Non-pigmented ciliary epithelial cell (primary cell): ENCODE measurements around the gene UBE2QL1.
"Not testable (repeated sequence)": the region's sequence is repeated elsewhere in the genome, so short reads cannot be mapped to it uniquely, and the experiment has no call there.

Source experiments
- DNase-seq: peaks from one replicate; pipeline ENCODE4 v3.0.0-alpha.2; 2010; ENCODE audit warnings: low read depth

UBE2QL1 gene

DNA sequence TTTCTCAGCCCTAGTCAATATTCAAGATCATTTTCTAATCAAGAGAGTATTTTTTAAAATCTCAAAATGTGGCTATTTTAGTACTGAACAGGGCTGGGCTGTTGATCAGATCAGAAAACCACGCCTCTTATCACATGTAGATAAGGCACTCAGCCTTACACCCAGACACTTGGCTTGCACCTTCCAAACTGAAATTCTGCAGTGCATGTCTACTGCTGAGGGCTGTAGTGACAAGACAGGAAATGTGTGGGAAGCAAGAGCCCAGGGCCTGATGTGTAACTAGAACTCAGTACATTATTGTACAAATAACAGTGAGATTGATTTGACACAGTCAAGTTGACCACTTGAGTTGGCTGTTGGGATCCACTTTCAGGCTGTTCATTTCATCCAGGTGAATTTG is 48.6 kb downstream of the UBE2QL1 start:
- DNase-seq = no peak

DNA sequence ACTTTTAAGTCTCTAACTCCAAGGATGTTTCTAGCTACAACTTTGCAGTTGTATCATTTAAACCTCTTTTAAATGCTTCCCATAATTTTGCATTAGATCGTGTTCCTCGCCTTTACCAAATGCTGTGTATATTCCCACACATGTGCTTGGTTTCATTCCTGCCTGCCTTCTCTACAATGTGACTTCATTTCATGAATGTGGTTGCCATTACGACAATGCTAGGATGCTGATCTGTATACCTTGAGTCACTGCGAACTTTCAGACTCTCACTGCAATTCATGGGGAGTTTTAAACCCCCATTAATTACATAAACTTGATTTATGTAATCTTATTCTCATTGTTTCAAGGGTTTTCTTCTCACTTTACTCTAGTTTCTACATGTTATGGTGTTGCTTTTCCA is 50.3 kb downstream of the UBE2QL1 start:
- DNase-seq = no peak

DNA sequence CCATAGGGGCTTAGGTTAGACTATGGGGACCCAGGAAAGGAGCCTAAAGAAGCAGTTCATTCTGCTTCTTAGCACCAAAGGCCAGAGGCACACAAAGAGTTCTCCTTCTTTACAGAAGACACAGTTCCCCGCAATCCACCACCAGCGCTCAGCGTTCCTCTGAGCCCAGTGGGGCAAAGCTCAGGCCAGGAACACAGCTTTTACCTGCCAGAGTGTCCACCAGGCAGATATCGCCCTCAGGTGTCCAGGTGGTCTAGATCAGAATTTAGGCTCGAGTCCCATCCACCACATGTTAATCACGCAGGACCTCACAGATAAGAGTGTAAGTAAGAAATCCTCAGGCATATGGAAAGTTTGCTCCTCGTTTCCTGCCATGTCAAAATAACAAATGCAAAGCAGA is 53.0 kb downstream of the UBE2QL1 start:
- DNase-seq = no peak

DNA sequence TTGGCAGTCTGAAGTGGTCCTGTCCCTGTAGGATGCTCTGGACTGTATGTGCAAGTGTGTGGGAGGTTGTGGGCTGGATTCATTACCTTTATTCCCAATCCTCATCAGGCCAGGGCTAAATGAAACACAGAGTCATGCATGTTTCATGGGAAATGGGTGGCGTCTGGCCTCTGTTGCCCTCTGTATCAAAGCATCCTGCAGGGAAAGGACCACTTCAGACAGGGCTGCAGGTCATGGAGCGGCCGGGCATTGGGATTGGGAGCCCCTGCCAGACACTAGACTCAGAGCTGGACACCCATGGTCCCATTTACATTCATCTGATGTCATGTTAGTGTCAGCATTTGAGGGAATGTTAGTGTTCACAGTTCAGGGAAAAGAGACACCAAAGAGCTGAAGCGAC is 53.8 kb downstream of the UBE2QL1 start:
- DNase-seq = no peak

DNA sequence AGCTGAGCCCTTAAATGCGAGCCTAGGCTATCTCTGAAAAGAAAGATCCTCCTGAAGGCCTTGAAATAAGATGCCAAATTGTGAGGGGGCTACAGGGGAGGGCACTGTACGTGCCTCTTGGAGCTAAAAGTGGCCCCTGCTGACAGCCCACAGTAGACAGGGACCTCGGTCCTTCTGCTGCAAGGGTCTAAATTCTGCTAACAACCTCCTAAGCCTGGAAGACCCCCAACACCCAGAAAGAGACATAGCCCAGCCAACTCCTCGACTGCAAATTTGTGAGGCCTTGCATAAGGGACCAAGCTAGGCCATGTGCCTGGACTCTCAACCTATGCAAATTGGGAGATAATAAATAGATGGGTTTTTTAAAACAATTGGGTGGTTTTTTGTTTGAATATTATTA is 54.7 kb downstream of the UBE2QL1 start:
- DNase-seq = no peak

DNA sequence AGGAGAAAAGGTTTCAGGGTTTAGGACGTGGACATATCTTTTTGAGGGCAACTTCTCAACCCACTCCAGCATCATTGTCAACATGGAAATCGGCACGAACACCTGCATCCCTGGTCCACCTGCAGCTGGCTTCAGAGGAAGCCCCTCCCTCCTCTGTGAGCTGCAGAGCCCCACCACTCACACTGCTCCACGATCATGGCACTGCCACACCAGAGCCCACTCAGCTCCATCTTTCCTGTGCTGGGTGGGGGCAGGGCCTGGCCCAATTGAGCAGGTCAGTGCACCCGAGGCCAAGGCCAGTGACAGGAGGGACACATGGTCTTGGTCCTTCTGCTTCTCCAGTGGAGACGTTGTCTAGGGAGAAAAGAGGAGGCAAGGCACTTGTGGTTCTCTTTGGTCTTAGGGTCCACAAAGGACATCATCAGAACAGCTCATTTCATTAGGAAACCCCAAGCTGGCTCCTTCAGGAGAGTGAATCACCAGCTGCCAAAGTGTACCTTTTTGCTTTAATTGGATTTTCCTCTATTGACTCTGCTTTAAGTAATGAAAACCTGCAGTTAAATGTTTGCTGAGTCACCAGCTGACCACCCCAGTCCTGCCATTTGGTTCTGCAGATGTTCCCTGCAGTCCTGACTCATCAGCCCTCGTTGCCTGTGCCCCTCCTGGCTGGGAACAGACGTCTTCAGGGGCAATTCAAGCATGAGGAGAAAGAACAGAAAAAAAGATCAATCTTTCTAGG is 56.2 kb downstream of the UBE2QL1 start:
- no peak for DNase-seq

DNA sequence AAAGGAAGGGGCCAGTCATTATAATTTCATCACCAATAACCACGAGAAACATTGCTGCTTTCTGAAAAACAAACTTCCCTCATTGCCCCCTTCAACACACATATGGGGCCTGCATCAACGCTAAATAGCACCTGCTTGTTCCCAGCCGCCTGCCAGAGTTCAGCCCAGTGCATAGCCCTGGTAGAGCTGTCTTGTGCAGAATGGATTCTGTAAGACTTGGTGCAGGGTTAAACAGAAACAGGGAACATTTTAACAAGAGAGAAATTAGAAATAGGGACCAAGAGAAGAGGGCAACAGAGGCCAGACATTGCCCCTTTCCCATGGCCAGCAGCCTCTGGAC is 56.7 kb downstream of the UBE2QL1 start:
- no peak for DNase-seq

DNA sequence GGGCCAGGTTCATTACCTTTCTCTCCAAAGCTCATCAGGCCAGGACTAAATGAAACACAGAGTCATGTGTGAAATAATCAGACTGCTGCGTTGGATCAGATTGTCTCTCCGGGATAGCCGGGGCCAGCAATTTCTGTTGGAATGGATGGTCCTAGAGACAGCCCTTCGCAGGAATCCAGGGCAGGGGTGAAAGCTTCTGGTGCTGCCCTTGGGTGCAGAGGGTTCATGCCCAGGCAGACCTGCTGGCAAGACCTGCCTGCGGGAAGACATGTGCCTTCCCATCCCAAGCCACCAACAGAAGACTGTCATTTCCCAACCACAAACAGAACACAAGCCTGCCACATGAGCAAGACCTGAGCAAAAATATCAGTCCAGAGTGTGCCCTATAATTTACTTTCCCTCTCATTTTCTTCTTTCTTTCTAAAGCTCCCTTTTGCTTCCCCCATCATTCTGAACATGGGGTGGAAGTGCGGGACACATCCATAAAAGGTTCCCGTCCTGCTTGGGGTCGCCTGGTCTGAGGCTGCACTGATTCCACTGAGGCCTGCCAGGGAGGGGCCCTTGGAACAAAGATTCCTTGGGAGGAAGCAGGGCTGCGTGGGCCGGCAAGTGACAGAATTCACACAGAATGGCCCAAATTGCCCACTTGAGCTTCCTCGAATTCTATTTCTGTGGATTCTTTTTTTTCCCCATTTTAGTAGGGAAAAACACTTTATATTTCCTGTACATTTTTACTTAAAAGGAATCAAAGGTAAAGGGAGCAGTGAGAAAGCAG is 57.3 kb downstream of the UBE2QL1 start:
- no peak for DNase-seq

DNA sequence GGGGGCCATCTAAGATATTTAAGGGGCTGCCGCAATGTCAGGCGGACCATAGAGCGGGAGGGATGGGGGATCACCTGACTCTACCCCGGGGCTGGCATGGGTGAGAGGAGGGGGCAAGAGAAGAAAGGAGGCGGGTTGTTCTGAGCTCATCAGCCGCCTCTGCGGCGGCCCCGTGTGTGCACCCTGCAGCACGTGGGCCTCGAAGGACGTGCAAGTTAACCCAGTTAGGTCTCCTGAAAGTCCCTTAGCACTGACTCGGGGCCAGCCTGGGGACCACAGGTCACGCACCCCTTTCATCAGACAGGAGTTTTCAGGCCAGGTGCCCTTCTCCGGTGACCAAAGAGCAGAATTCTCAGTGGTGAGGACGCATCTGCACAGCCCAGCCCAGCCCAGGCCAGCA is 58.0 kb downstream of the UBE2QL1 start:
- DNase-seq = no peak

DNA sequence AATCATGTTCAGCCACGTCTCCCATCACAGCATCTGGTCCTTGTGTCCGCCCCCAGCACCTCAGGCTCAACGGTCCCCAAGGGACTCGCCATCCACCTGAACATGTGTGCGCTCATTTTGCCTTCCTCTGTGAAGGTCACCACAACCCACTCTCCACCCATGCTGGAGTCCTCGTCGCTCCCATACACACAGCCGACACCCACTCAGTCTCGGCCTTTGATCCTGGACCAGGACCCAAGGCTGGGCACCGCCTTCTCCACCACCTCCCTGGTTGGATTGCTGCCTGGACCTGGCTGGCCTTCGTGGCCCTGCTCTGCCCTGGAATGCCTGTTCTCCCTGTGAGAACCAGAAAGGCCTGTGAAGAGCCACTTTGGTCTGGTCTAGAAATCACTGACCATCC is 60.3 kb downstream of the UBE2QL1 start:
- DNase-seq = no peak

DNA sequence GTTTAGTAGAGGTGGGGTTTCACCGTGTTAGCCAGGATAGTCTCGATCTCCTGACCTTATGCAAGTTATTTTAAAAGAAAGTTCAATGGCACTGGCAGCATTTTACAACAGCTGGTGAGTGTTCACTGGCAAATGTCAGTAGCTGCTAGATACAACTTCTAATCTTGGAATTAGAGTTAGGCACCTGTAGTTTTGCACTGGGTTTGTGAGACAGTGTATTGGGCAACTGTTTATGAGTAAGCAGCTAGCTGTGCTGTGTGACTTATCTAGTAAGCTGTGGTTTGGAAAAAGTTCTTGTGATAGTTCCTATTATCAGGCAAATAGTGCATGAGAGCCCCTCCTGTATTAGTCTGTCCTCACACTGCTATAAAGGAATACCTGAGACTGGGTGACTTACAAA is 61.5 kb downstream of the UBE2QL1 start:
- no peak for DNase-seq

DNA sequence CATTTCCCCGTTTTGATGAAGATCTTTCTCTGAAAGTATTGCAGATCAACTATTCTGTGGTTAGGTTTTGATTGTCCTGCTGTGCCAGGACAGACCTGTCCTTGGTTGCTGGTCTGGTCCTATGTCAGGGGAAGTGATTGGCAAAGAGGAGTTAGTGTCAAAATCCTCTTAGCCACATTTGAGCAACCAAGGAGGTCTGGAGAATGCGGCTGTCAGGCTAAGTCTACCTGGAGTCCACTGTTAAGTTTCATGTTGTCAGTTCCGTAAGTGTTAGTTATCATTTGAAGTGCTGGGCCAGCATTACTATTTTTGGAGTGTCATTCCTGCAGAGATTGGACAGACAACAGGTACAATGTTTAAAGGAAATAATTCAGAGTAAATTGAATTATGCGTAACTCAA is 62.3 kb downstream of the UBE2QL1 start:
- DNase-seq = no peak

DNA sequence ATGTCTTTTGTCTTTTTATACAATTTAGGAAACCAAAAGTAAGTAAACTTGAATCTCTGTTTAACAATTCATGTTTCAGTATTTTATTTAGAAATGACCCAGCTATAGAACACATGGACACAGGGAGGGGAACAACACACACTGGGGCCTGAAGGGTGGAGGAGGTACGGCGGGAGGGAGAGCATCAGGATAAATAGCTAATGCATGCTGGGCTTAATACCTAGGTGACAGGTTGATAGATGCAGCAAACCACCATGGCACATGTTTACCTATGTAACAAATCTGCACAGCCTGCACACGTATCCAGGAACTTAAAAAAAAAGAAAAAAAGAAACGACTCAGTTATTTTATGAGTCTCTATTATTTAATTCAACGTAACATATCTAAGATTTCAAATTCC is 67.2 kb downstream of the UBE2QL1 start:
- DNase-seq = not testable (repeated sequence)

DNA sequence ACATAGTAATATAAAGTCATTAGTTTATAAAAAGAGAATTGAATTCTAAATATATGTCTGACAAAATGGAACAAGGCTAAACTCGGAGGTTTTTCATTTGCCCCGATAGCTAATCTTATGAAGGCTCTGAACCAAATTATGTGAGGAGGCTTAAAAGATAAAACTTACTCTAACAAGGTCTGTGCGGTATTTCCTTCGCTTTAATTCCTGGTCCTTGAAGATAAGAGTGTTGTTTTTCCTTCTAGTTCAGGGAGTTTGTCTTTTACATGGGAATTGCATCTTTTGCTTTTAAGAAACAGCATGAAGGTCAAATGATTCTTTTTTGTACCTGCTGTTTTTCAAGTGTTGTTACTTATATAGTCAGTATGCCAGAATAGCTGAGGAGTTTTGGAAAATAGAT is 68.2 kb downstream of the UBE2QL1 start:
- DNase-seq = no peak

DNA sequence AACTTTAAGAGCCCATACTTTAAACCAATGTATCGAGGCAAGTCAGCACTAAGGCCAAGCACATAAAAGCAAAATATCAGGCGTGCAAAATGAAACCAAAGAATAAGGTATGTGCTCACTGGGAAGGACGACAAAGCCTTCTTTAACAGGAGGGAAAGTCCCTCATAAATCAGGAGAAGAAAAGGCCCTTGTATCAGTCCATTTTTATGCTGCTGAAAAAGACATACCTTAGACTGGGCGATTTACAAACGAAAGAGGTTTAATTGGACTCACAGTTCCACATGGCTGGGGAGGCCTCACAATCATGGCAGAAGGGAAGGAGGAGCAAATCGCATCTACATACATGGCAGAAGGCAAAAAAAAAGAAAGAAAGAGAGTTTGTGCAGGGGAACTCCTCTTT is 68.9 kb downstream of the UBE2QL1 start:
- DNase-seq = no peak

DNA sequence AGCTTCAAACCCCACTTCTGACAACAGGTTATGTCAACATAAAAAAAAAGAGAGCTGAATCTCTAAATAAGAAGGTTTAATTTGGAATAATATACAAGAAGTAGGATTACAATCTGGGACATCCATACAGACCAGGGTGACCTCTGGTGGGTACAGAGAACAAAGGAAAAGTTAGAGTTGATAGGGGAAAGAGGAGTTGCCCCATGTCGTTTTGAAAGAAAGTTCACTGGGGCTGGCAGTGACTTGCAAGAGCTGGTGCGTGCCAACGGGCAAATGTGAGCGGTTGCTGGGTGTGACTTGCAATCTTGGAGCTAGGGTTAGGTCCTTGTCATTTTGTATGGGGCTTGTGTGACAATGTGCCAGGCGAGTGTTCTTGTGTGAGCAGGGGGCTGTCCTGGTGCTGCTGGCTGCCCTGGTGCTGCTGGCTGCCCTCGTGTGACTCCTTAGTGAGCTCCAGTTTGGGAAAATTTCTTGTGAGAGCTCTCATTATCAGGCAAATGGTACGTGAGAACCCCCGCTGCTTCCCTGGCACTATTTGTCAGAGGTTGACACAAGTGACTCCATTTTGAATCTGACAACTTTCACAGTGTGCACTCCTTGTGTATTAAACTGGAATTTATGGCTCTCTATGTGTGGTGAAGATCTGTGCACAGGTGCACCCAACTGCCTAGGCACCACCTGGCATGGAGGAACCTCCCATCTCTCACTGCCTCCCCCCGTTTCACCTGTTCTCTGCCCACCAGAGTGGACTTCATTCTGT is 69.8 kb downstream of the UBE2QL1 start:
- DNase-seq = no peak

DNA sequence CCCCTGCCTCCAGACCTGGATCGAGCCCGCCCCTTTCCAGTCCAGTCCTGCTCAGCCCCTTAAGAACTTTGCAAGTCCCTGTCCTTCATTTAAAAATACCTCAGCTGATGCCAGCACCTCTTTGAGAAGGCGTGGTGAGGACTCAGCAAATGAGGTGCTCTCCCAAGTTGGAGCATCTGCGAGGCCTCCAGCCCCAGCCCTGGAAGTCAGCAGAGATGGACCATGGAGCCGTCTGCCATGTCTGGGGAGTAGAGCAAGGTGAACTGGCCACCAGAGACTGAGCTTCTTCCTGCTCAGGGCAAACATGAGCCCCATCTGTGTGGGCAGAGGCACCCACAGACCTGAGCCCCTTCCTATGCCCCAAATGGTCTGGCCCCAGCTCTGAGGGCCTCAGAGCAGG is 71.5 kb downstream of the UBE2QL1 start:
- DNase-seq = no peak

DNA sequence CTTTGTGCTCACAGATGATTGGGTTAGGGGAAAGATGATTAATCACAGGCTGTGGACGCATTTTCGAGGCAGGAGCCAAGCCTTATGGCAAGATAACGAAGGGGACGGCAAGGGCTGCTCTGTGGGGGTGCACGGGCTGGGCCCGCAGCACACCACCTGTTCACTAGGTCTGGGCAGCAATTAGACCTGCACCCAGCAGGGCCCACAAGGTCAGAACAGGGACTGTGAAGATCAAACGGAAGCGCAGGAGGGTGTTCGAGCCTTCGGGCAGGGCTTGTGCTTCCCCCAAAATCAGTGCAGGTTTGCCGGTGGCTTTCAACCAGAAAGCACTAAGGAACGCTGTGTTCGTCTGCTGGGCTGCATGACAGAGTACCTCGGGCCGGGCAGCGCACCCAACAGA is 73.7 kb downstream of the UBE2QL1 start:
- no peak for DNase-seq

DNA sequence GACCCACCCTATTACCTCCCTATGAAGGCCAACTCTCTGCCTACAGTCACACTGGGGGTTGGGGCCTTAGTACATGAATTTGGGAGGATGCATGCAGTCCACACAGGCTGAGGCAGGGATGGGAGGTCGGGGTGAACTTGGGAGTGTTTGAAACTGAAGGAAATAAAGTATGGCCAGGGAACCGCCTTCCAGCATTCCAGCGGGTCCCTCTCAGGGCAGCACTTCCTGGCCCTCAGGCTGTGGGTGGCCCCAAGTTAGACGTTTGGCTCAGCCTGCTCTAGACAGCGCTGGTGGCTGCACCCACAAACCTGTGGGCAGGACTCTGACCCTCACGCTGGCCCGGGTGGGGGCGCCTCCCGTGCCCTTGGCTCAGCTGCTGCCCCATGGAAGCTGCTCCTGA is 74.3 kb downstream of the UBE2QL1 start:
- DNase-seq = no peak

DNA sequence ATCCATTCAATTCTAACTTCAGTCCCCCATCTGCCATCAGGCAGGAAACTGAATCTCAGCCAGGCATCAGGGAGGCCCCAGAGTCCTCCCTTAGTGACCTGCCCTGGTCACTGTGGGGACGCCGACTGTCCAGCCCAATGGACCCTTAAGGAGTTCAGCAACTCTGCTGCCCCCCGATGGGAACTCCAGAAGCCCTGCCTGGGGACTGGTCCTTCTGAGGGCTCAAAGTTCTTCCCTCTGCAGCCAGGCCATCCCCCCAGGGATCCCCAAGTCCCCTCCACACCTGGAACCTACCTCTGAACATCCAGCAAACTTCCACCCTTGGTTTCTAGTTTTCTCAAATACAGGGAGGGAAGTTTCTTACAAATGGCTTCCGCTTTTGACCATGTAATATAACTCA is 76.8 kb downstream of the UBE2QL1 start:
- no peak for DNase-seq

DNA sequence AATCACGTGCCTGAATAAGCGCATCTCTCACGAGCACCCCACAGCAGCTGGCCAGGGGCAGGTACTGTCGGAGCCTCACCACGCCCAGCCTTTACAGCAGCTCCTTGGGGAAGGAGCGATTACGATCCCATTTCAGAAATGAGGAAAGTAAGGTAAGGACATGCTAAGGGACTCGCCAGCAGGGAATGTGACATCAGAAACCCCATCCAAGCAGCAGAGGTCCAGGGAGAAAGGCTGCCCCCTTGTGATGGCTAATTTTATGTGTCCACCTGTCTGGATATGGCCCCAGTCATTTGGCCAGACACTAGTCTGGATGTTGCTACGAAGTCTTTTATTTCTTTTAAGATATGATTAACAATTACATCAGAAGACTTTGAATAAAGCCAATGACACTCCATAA is 77.3 kb downstream of the UBE2QL1 start:
- DNase-seq = no peak

DNA sequence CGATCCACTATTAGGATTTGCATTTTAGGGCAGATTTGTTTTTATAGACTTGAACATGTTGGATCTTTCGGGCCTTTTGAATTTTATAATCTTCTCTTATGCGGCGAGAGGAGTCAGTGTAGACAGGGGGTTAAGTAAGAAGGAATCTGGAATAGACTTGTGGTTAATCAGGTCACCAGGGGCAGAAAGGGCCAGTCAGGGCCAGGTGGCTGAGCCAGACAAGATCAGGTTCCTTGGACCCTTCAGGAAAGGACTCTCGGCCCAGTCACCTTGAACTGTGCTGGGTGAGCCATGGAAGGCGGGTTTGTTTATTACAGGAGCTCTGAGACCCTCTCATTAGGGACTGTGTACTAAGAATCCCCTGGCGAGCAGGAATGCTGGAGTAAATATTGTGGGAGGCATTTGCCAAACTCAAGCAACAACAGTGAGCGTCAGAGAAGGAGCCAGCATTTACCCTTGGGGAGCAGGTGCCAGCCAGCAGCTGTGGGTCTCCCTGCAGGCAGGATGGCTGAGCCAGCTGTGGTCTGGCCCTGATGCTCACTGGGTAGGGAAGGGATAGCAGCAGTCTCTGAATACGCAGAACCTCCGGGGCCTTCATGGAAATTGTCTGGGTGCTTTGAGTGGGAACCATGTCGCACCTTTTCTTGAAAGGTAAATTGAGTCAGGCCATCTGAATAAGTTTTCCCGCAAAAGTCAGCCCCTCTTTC is 79.2 kb downstream of the UBE2QL1 start:
- no peak for DNase-seq

DNA sequence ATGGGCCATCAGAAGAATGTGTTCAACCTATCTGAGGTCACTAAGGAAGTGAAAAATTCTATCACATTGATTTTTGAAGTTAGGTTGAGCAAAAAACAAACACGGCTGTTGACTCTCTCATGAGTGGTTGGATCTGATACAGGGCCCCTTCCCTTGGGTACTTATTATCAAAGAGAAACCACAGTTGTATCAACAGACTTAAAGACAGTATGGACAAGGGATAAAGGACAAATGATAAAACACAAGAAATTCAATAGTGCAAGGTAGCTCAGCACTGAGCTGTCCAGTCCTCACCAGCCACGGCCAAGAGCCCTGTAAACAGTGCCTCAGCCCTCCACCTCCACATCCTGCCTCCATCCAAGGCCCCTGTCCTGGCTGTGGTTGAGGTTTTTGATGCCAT is 86.9 kb downstream of the UBE2QL1 start:
- no peak for DNase-seq
